Measurements from ENCODE around the gene MANSC1.

DNA sequence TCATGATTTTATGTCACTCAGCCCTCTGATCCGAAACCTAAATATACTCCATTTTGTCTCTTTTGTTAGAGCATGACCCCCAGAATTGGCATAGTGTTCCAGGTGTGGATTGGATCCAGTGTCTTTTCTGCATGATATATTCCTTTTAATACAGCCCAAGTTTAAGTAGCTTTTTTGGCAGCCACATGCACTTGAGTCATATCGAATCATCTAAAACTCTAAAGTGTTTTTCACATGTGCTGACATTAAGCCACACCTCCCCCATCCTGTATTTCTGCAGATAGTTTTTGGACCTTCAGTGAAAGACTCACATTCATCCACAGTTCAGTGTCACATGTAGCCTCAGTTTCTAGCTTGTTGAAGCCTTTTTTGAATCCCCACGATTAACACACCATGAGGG is 37.5 kb upstream of the MANSC1 start:
- no peak for TF ChIP-seq POLR2A (IDR thresholded peaks at IDR 0.05; ENCODE audit: low read length)
- TF ChIP-seq GATA1 (IDR thresholded peaks at IDR 0.05; ENCODE audit: low read depth, low read length), result no peak

Data from erythroblast (primary cell).